Stimulated activated CD4-positive, alpha-beta T cell treated with anti-CD3 and anti-CD28 coated beads, Interleukin-1b, Interleukin-23, amount 100 ng/mL, for 24 hours (primary cell): ENCODE measurements around the gene IL25.
"Not testable (repeated sequence)": the region's sequence is repeated elsewhere in the genome, so short reads cannot be mapped to it uniquely, and the experiment has no call there.

ENCODE experiments used
- DNase-seq, 4 experiments: peaks; one replicate each; pipeline ENCODE4 v3.0.0-alpha.2; 2020; ENCODE audit warnings: low read depth in 4 of 4, low spot score in 1 of 4

IL25 gene

GRCh38 chr14:23387916-23388882, 15.6 kb downstream of the IL25 start:
- DNase-seq, result no peak

GRCh38 chr14:23388996-23389395, 16.4 kb downstream of the IL25 start:
- DNase-seq, result no peak

DNA sequence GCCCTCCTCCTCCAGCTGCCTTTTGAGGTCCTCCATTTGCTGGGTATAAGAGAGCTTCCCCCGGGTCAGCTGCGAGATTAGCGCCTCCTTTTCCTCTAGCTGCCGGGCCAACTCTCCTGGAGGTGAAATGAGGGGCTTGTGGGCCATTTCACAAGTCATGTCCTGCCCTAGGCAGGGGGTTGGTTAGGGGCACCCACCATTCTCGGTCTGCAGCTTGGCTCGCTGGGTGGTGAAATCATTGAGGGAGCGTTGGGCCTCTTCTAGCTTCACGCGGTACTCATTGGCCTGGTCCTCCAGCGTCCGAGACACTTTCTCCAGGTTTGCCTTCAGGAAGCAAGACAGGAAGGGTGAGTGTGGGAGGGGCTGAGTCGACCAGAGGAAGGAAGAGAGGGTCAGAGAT, 16.8 kb downstream of the IL25 start:
- no peak for DNase-seq

- not testable (repeated sequence) for DNase-seq
Observed at GRCh38 chr14:23389871-23390270, 17.3 kb downstream of the IL25 start.

- DNase-seq, result no peak
Observed at GRCh38 chr14:23392613-23393012, 20.0 kb downstream of the IL25 start.

GRCh38 chr14:23396126-23396525, 23.5 kb downstream of the IL25 start:
- no peak for DNase-seq

DNA sequence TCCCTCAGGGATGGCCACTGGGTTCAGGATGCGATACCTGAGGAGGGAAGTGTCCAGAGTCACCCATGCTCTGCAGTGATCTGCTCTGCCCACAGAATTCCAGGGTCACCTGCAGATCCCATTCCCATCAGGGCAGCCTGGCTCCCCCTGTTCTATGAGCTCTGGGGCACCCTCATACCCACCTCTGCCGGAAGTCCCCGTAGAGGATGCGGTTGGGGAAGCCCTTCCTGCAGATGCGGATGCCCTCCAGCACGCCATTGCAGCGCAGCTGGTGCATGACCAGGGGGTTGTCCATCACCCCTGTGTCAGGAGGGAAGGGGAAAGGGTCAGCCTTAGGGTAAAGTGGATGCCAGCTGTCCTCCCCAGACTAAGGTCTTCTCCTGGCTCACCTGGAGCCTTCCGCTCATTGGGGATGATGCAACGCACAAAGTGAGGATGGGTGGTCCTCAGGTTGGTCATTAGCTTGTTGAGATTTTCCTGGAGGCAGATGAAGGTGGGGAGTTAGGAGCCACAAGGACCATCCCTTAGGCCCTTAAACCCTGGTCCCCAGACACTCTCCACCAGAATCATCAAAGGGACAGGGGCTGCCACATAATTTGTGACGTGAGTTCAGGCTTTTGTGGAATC, 24.3 kb downstream of the IL25 start:
- no peak for DNase-seq

- DNase-seq, result no peak
Observed at GRCh38 chr14:23398348-23398747, 25.7 kb downstream of the IL25 start.

DNA sequence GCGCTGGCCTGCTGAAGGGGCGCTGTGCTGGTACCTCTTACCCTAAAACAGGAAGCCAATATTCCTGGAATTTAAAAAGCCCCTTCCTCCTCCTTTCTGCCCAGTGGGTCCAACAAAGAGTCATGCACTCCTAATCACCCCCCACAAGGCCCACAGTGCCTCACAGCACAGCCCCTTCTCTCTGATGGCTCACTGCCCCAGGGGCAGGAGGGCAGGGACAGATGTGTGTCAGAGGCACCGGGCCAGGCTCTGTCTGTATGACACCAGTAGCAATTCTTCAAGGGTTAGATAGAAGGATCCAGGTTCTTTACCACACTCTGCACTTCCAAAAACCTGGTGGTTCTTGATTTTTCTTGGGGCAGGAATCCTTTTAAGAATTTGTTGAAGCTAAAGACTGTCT, 26.5 kb downstream of the IL25 start:
- DNase-seq, result no peak

GRCh38 chr14:23399591-23399990, 27.0 kb downstream of the IL25 start:
- DNase-seq, result no peak

GRCh38 chr14:23400496-23401149, 28.0 kb downstream of the IL25 start:
- DNase-seq, result not testable (repeated sequence)

GRCh38 chr14:23401291-23401690, 28.7 kb downstream of the IL25 start:
- DNase-seq, result no peak

DNA sequence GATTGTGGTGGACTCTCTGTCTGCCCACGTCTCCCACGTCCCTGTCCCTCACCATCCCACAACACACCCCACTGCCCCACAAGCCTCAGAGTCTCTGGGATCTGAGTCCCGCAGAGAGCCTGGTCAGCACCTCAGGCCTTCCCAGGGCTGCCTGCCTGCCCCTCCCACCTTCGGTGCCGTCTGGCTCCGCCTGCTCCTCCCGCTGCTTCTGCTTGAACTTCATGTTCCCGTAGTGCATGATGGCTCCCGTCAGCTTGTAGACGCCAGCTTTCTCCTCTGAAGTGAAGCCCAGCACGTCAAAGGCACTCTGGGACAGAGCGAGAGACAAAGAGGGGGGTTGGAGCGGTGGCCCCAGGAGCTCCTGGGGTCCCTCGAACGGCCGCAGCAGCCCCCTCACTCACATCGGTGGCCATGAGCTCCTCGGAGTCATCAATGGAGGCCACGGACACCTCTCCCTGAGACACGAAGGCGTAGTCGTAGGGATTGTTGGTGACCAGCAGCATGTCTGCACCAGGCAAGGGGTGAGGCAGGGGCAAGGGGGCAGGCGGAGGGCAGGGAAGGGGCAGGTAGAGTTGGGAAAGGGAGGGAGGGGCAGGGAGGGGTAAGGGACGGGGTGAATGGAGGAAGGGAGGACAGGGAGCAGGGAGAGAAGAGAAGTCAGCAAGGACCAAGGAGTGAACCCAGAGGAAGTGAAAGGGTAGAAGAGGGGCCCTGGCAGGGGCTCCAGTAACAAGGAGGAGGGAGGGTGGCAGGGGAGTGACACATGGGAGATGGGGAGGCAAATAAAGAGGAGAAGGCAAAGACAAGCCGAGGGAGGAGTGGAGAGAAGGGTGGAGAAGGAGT, 29.9 kb downstream of the IL25 start:
- DNase-seq, result no peak

DNA sequence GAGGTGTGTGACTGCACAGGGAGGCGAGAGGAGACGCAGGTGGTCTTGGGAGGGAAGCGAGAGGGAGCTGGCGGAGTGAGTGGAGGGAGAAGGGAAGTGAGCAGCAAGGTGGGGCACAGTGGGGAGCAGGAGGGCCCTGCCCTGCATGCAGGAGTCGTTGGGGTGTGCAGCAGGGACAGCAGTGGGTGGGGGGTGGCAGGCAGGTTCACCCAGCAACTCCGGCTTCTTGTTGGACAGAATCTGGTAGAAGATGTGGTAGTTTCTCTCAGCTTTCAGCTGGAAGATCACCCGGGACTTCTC, 30.5 kb downstream of the IL25 start:
- no peak for DNase-seq

- no peak for DNase-seq
Observed at GRCh38 chr14:23403908-23404307, 31.3 kb downstream of the IL25 start.

DNA sequence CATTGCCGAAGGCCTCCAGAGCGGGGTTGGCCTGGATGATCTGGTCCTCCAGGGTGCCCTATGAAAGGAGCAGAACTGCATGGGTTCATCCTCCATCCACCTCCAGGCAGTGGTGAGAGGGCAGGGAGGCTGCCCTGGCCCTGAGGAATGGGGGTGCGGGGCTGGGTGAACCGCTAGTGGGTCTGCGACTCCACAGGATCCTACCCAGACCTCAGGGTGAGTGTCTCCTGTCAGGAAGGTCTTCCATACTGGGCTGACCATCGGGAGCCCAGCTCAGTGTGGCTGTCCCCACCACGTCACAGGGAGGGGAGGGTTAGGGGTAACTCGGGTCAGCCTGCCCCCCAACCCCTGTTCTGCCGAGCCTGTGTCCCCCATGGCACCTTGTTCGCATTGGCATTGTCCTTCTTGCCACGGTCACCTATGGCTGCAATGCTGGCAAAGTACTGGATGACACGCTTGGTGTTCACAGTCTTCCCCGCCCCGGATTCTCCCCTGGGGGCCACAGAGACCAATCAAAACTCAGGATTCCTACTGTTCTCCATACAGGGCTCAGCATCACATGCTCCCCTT, 31.8 kb downstream of the IL25 start:
- no peak for DNase-seq

DNA sequence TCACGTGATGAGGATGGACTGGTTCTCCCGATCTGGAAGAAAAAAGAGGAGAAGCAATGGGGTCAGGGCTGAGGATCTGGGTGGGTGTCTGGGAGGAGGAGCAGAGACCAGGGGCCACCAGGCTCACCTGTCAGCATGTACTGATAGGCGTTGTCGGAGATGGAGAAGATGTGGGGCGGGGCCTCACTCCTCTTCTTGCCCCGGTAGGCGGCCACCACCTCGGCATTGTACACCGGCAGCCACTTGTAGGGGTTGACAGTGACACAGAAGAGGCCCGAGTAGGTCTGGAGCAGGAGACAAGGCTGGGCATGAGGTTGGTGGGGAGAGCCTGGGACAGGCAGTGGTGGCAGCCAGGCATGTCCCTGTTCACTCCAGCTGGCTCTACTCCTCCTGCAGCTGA, 32.5 kb downstream of the IL25 start:
- DNase-seq, result no peak

DNA sequence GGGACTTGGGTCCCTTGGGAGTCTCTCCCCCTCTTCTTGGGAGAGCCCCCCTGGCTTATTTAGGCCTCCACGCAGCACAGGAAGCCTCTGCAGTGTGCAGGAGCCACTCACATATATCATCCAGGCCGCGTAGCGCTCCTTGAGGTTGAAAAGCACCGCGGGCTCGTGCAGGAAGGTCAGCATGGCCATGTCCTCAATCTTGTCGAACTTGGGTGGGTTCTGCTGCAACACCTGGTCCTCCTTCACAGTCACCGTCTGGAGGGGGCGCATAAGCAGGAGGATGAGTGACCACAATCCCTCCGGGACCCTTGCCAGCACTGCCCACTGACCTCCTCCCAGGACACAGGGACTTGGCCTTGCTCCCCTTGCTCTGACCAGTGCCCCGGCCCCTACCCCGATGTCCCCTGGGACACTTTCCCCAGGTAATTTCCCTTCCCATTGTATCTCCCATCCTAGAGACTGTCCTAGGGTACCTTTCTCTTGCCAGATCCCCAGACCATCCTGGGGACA, 33.0 kb downstream of the IL25 start:
- no peak for DNase-seq

DNA sequence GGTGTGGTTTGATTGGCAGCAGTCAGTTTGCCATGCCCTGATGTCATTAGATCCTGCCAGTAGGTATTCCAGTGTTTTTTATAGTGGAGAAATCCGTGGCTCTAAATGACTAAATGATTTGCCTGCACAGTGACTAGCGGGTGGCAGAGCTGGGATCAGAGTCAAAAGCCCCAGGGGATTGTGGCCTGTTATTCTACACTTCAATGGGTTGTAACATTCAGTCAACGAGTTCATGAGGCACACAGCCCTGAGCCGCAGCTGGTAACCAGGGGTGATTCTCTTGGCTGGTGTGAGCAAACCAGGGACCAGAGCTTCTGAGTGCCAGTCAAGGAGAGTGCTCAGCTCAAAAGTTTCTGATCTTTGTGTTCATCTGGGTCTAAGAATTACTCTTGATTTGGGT, 33.6 kb downstream of the IL25 start:
- DNase-seq, result no peak

DNA sequence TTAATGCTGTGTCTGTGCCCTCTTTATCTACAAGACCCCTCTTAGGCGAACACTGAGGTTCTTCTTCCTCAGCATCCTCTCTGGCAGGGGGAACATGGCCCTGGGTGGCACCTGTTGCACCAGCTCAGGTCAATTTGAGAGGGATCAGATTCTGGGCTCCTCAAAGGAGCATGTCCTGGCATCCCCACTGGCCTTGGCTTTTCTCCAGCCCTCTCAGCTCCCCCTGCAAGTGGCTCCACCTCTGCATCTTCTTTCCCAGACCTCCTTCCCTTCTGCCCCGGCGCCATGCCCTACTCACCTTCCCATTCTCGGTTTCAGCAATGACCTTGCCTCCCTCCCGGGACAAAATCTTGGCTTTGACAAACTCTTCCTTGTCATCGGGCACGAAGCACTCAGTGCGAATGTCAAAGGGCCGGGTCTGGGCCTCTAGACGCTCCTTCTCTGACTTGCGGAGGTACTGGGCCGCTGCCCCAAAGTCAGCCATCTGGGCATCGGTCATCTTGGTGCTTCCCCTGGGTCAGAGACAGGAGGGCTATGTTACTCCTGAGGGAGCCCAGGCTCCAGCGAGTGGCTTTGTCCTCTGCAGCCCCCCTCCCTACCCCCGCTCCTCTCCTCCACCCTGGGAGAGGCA, 34.2 kb downstream of the IL25 start:
- DNase-seq, result no peak
